HepG2 (cell line): ENCODE results near the gene NELFB. TPM values are rescaled to one million over a fixed set of nuclear protein-coding genes. Genes with fewer than 3 reads are reported as not detected.

Experiments
- AHR ChIP-seq: IDR thresholded peaks from 2 replicates; pipeline ENCODE4 v1.6.1; 2018; ENCODE audit warnings: missing genetic modification reagents, missing compliant biosample characterization
- ELF1 ChIP-seq: sonication (generic); formaldehyde crosslinking; IDR thresholded peaks from 2 replicates; pipeline ENCODE4 v1.4.0; 2020; ENCODE audit warnings: missing genetic modification reagents
- ETV5 ChIP-seq: IDR thresholded peaks from 2 replicates; pipeline ENCODE4 v1.6.1; 2018; ENCODE audit warnings: missing biosample characterization, missing genetic modification reagents, inconsistent platforms, borderline replicate concordance
- GRHL1 ChIP-seq: sonication (generic); formaldehyde crosslinking; conservative IDR thresholded peaks from 2 replicates; pipeline ENCODE4 v1.8.0; 2022; ENCODE audit warnings: missing genetic modification reagents
- HNRNPH1 ChIP-seq: fragments of 200-400 bp; formaldehyde crosslinking; optimal IDR thresholded peaks from 2 replicates; pipeline ENCODE3; 2017; ENCODE audit warnings: mild to moderate bottlenecking, low read depth, low read length
- PHF5A ChIP-seq: IDR thresholded peaks from one replicate; pipeline ENCODE4 v1.6.1; 2018; ENCODE audit warnings: low read depth, missing genetic modification reagents; ENCODE audit not compliant: unreplicated experiment
- POLR2G ChIP-seq: fragments of 200-400 bp; formaldehyde crosslinking; IDR thresholded peaks from 2 replicates; pipeline ENCODE4 v1.6.1; 2018; ENCODE audit warnings: mild to moderate bottlenecking, low read depth, low read length, moderate library complexity
- RARG ChIP-seq: sonication (generic); formaldehyde crosslinking; IDR thresholded peaks from 2 replicates; pipeline ENCODE4 v1.4.0; 2020; ENCODE audit warnings: low read depth, mild to moderate bottlenecking, missing genetic modification reagents
- REXO4 ChIP-seq: sonication (generic); formaldehyde crosslinking; IDR thresholded peaks from 2 replicates; pipeline ENCODE4 v1.8.0; 2022; ENCODE audit warnings: missing genetic modification reagents, mild to moderate bottlenecking, borderline replicate concordance
- TARDBP ChIP-seq: sonication (generic); formaldehyde crosslinking; IDR thresholded peaks from 2 replicates; pipeline ENCODE4 v1.8.0; 2022; ENCODE audit warnings: mild to moderate bottlenecking, missing genetic modification reagents
- ZBTB3 ChIP-seq: sonication (generic); formaldehyde crosslinking; IDR thresholded peaks from 2 replicates; pipeline ENCODE4 v1.4.0; 2020; ENCODE audit warnings: low read depth, mild to moderate bottlenecking, moderate library complexity, missing genetic modification reagents, borderline replicate concordance
- ZC3H13 ChIP-seq: sonication (generic); formaldehyde crosslinking; IDR thresholded peaks from 2 replicates; pipeline ENCODE4 v1.8.1; 2023; ENCODE audit warnings: mild to moderate bottlenecking, missing genetic modification reagents, moderate library complexity
- ZC3H4 ChIP-seq: sonication (generic); formaldehyde crosslinking; IDR thresholded peaks from 2 replicates; pipeline ENCODE4 v1.4.0; 2020; ENCODE audit warnings: missing genetic modification reagents, borderline replicate concordance
- ZNF343 ChIP-seq: sonication (generic); formaldehyde crosslinking; IDR thresholded peaks from 2 replicates; pipeline ENCODE4 v1.4.0; 2020; ENCODE audit warnings: mild to moderate bottlenecking, missing genetic modification reagents
- ZNF546 ChIP-seq: sonication (generic); formaldehyde crosslinking; conservative IDR thresholded peaks from 2 replicates; pipeline ENCODE4 v1.8.1; 2023; ENCODE audit warnings: mild to moderate bottlenecking, missing genetic modification reagents
- ZNF773 ChIP-seq: sonication (generic); formaldehyde crosslinking; IDR thresholded peaks from 2 replicates; pipeline ENCODE4 v1.4.0; 2020; ENCODE audit warnings: missing genetic modification reagents, borderline replicate concordance
- ZNF777 ChIP-seq: sonication (generic); formaldehyde crosslinking; IDR thresholded peaks from 2 replicates; pipeline ENCODE4 v1.4.0; 2020; ENCODE audit warnings: missing genetic modification reagents
- ZNF790 ChIP-seq: sonication (generic); formaldehyde crosslinking; IDR thresholded peaks from 2 replicates; pipeline ENCODE4 v1.8.0; 2022; ENCODE audit warnings: missing genetic modification reagents, mild to moderate bottlenecking, borderline replicate concordance
- ZSCAN9 ChIP-seq: IDR thresholded peaks from 2 replicates; pipeline ENCODE4 v1.6.1; 2016; ENCODE audit warnings: borderline replicate concordance
- polyA plus RNA-seq, 8 experiments: library from polyadenylated mRNA; depleted of rRNA in 3 of 8; stranded (reverse) in 7 of 8; unstranded in 1 of 8; fragments of >200 nt; fragmentation: Illumina TruSeq in 4 of 8; extraction: Trizol in 4 of 8; gene quantifications; 2 replicates each; pipeline versions ENCODE4 v1.2.1 to v1.2.3, GENCODE V29; 2011 to 2016; ENCODE audit warnings: low read depth in 4 of 8, missing spikeins in 1 of 8, mixed read lengths in 1 of 8; ENCODE audit not compliant: insufficient read depth in 1 of 8
- total RNA-seq, 5 experiments: library from RNA; depleted of rRNA; stranded (reverse); fragments of >200 nt; fragmentation: Illumina TruSeq; extraction: Trizol; gene quantifications; 2 replicates each; pipeline ENCODE4 v1.2.3, GENCODE V29; 2016; ENCODE audit warnings: low read depth in 1 of 5
- TF ChIP-seq, protein P1 (sequence below): IDR thresholded peaks from 2 replicates; pipeline ENCODE4 v1.6.1; 2018; ENCODE audit warnings: missing genetic modification reagents, mild to moderate bottlenecking, missing compliant biosample characterization
- TF ChIP-seq, protein P2 (sequence below), 2 experiments: sonication (generic) in 1 of 2; formaldehyde crosslinking in 1 of 2; IDR thresholded peaks; 2 replicates each; pipeline versions ENCODE4 v1.4.0 to v1.6.1; 2016 to 2020; ENCODE audit warnings: borderline replicate concordance in 1 of 2, low read depth in 1 of 2, mild to moderate bottlenecking in 1 of 2, missing genetic modification reagents in 1 of 2
- TF ChIP-seq, protein P3 (sequence below): IDR thresholded peaks from 2 replicates; pipeline ENCODE4 v1.6.1; 2016; ENCODE audit warnings: missing genetic modification reagents, missing compliant biosample characterization

The NELFB gene
- total and polyA plus RNA-seq, 2 of the 13 experiments (the other 11 are each of a cell fraction or from before 2014, with no cell fraction given), result 26.5 to 45.8 TPM

- TF ChIP-seq ZNF773 (CRISPR knock-in tag), result no peak
- TF ChIP-seq, protein P1, sequence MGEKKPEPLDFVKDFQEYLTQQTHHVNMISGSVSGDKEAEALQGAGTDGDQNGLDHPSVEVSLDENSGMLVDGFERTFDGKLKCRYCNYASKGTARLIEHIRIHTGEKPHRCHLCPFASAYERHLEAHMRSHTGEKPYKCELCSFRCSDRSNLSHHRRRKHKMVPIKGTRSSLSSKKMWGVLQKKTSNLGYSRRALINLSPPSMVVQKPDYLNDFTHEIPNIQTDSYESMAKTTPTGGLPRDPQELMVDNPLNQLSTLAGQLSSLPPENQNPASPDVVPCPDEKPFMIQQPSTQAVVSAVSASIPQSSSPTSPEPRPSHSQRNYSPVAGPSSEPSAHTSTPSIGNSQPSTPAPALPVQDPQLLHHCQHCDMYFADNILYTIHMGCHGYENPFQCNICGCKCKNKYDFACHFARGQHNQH (CRISPR knock-in tag), result no peak
- no peak for TF ChIP-seq GRHL1 (CRISPR knock-in tag)
- no peak for TF ChIP-seq ZSCAN9 (CRISPR knock-in tag)
- TF ChIP-seq, protein P2, sequence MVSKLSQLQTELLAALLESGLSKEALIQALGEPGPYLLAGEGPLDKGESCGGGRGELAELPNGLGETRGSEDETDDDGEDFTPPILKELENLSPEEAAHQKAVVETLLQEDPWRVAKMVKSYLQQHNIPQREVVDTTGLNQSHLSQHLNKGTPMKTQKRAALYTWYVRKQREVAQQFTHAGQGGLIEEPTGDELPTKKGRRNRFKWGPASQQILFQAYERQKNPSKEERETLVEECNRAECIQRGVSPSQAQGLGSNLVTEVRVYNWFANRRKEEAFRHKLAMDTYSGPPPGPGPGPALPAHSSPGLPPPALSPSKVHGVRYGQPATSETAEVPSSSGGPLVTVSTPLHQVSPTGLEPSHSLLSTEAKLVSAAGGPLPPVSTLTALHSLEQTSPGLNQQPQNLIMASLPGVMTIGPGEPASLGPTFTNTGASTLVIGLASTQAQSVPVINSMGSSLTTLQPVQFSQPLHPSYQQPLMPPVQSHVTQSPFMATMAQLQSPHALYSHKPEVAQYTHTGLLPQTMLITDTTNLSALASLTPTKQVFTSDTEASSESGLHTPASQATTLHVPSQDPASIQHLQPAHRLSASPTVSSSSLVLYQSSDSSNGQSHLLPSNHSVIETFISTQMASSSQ (IDR thresholded peaks at IDR 0.05; ENCODE audit: low read depth), result no peak
- TF ChIP-seq, protein P2 (CRISPR knock-in tag; IDR thresholded peaks at IDR 0.05; ENCODE audit: borderline replicate concordance), result no peak; the same call in 1 of the 2 replicates
- TF ChIP-seq ZC3H13 (CRISPR knock-in tag), result peak; percentile 18
- TF ChIP-seq ZC3H4 (CRISPR knock-in tag), result peak; percentile 53
- no peak for TF ChIP-seq PHF5A
- no peak; the same call in 1 of the 2 replicates for TF ChIP-seq AHR (CRISPR knock-in tag)
- TF ChIP-seq, protein P3, sequence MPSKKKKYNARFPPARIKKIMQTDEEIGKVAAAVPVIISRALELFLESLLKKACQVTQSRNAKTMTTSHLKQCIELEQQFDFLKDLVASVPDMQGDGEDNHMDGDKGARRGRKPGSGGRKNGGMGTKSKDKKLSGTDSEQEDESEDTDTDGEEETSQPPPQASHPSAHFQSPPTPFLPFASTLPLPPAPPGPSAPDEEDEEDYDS (CRISPR knock-in tag), result peak; percentile 55
- no peak for TF ChIP-seq ETV5 (CRISPR knock-in tag)
- peak; percentile 73 for TF ChIP-seq ELF1 (CRISPR knock-in tag)
- peak; percentile 79 for TF ChIP-seq POLR2G
- no peak for TF ChIP-seq ZNF790 (CRISPR knock-in tag)
- no peak for TF ChIP-seq ZNF546 (CRISPR knock-in tag)
- peak; percentile 39; the same call in 1 of the 2 replicates for TF ChIP-seq ZNF777 (CRISPR knock-in tag)
- peak; percentile 74; the same call in 1 of the 2 replicates for TF ChIP-seq ZNF343 (CRISPR knock-in tag)
- TF ChIP-seq REXO4 (CRISPR knock-in tag), result no peak
- no peak for TF ChIP-seq RARG
- no peak for TF ChIP-seq TARDBP (CRISPR knock-in tag)
- no peak for TF ChIP-seq ZBTB3 (CRISPR knock-in tag)
- TF ChIP-seq HNRNPH1, result no peak
These were observed 31.8 kb upstream of the NELFB start (continued) for GRCh38 chr9:137223078-137223970.
